ENCODE measurements around the gene NLK.

DNA sequence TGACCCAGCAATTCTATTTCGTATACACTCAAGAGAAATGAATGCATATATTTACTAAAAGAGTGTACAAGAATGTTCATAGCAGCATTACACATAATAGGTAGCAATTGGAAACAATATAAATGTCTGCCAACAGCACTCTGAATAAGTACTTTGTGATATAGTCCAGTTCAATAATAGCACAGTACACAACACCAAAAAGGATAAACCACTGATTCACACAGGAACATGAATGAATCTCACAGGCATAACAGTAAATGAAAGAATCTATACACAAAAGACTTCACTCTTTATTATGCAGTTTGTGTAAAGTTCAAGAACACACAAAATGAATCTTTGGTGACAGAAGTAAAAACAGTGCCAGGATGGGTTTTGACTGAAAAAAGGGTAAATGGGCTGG is 86.3 kb downstream of the NLK start:
- TF ChIP-seq POLR2AphosphoS5 (IDR thresholded peaks at IDR 0.05) (no peak), POLR2A (IDR thresholded peaks at IDR 0.05) (no peak), EP300 (IDR thresholded peaks at IDR 0.05) (no peak)
- TF ChIP-seq, protein P1, sequence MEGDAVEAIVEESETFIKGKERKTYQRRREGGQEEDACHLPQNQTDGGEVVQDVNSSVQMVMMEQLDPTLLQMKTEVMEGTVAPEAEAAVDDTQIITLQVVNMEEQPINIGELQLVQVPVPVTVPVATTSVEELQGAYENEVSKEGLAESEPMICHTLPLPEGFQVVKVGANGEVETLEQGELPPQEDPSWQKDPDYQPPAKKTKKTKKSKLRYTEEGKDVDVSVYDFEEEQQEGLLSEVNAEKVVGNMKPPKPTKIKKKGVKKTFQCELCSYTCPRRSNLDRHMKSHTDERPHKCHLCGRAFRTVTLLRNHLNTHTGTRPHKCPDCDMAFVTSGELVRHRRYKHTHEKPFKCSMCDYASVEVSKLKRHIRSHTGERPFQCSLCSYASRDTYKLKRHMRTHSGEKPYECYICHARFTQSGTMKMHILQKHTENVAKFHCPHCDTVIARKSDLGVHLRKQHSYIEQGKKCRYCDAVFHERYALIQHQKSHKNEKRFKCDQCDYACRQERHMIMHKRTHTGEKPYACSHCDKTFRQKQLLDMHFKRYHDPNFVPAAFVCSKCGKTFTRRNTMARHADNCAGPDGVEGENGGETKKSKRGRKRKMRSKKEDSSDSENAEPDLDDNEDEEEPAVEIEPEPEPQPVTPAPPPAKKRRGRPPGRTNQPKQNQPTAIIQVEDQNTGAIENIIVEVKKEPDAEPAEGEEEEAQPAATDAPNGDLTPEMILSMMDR (IDR thresholded peaks at IDR 0.05): no peak

Data from suprapubic skin (tissue), 4 donors.